GOT3 (cell line): ENCODE measurements around the gene GAMT.
A peak's percentile ranks its signal among the peaks of the same experiment; 100 is the strongest.

Experiments used
- DNase-seq: peaks from one replicate; lab custom pipeline; 2025; ENCODE audit warnings: mixed read lengths; lab: John Stamatoyannopoulos, UW

GAMT gene

GRCh38 chr19:1418951-1419738 lies 17.8 kb upstream of the GAMT start:
- no peak for DNase-seq

GRCh38 chr19:1418496-1418775 lies 17.1 kb upstream of the GAMT start:
- DNase-seq = no peak

DNA sequence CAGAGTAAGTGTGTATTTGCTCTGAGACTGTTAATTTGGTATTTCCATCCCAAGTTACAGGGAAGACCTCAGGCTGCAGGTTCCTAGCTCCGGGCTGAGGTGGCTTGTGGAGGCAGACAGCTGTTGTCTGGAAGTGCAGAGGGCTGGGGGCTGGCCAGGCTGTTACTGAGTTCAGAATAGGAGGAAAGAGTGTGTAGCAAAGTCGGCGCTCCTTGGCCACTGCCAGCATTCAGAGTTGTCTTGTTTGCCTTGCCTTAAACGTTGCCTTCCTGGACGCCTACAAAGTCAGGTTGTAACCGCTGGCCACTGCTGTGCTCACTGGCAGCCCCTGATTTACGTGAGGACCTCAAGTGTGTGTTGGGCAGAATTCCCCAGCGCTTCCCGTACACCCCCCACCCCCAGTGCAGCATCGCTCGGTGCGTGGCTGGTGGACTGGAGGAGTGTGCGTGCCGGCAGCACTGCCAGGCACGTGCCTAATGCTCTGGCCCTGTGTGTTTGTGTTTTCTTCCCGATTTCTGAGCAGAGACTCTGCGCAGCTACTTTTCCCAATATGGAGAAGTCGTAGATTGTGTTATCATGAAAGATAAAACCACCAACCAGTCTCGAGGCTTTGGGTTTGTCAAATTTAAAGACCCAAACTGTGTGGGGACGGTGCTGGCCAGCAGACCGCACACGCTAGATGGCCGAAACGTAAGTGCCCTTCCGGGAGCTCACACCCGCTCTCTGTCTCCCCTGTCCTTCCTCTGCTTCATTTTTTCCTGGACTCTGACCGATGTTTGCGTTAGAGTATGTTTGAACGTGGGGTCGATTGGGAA lies 16.5 kb upstream of the GAMT start:
- no peak for DNase-seq

DNA sequence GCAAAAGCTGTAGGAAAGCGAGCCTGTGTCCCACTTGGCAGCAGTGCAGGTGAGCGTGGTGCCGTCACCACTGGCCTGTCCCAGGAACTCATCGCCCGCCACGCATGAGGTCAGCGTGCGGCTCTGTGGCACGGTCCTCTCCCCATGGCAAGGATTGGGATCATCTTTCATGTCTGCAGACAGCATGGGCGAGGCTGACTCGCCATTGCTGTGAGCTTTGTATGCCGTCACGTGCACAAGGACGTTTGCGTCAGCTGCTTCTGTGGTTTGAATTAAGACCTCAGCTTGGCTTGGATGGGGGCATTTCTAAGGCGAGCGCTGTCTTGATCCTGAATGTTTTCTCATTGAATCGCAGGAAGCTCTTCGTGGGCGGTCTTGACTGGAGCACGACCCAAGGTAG lies 15.8 kb upstream of the GAMT start:
- no peak for DNase-seq

DNA sequence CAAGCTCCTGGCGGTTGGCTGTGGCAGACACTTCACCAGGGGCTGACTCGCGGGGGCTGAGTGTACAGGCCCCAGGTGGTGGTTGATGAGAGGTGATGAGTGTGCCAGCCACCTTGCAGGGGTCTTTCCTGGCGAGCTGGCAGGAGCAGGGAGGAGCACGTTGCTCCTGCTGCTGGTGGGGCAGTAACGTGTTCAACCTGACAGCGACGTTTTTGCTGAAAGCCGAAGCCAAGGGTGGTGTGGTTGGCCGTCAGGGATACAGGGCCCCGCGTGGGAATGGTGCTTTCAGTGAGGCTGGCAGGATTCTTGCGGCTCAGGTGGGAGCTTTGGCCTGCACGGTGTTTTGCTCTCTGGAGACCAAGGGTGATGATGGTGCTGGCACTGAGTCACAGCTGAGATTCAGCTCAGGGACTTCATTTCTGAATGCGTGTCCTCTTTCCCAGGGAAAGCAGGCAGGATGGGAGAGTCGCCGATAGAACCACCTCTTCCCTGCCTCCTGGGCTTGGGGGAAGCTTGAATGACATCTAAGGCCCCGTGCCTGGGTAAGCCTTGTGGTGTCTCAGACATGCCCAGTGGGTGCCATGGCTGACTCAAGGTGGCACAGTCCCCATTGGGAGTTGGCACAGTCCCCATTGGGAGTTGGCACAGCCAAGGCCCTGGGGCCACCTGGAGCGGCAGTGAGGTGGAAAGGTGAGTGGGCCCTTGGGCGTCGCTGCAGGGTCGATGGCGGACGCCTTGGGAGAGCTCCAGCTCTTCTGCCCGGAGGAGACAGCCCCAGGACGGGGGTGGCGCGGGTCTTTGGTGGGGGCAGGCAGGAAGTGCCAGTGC lies 14.9 kb upstream of the GAMT start:
- no peak for DNase-seq

DNA sequence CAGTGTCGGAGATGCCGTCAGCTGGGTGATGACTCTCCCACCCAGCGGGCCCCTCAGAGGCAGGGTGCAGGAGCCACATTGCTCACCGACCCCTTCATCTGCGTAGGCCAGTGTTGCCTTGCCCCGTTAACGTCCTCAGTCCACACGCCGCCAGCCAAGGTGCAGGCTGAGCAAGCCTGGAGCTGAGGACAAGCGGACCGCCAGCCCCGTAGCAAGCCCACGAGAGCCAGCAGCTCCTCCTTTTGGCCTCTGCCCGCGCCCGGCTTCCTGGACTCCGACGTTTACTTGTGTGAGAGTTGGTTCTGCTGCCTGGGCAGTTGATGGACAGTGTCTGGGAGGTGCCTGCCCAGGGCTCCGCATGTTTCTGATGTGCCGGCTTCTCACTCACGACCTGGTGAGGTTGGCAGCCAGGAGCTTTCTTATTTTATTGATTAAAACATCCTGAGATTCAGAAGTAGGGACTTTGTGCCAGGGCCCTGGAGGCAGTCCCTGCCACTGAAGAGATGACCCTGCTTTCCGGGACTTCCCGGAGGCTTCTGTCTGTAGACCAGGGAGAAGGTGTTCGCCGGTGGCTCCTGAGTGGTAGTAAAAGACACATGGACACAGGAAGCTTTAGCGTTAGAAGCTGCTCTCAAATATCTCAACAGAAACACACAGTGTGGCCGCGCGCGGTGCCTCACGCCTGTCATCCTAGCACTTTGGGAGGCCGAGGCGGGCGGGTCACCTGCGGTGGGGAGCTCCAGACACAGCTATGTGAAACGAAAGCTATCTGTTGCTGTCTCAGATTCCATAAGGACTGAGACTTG lies 11.9 kb upstream of the GAMT start:
- no peak for DNase-seq

DNA sequence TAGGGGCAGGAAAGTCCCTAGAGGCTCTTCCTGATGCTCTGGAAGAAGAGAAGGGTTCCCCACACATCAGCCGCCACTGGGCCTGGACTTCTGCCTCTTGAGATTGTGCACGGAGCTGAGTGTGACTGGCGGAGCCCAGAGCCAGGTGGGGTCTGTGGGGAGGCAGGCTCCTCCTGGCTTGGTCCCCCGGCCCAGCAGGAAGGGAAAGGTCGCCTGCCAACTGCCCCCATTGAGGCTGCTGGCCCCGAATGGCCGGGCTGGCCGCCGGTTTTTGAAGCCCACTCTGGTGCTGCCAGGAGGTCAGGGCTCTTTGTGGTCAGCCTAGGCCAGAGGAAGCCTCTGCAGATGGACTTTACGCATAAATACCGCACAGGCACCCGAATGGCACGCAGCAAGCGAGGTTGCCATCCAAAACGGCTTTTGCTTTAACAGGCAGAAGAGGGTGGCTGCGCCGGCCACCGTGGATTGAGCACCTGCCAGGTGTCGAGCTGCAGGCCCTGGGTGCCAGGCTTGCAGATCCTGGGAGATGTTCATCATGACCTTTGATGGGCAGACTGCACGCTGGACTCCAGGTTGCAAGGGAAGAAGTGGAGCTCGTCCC lies 11.1 kb upstream of the GAMT start:
- no peak for DNase-seq

DNA sequence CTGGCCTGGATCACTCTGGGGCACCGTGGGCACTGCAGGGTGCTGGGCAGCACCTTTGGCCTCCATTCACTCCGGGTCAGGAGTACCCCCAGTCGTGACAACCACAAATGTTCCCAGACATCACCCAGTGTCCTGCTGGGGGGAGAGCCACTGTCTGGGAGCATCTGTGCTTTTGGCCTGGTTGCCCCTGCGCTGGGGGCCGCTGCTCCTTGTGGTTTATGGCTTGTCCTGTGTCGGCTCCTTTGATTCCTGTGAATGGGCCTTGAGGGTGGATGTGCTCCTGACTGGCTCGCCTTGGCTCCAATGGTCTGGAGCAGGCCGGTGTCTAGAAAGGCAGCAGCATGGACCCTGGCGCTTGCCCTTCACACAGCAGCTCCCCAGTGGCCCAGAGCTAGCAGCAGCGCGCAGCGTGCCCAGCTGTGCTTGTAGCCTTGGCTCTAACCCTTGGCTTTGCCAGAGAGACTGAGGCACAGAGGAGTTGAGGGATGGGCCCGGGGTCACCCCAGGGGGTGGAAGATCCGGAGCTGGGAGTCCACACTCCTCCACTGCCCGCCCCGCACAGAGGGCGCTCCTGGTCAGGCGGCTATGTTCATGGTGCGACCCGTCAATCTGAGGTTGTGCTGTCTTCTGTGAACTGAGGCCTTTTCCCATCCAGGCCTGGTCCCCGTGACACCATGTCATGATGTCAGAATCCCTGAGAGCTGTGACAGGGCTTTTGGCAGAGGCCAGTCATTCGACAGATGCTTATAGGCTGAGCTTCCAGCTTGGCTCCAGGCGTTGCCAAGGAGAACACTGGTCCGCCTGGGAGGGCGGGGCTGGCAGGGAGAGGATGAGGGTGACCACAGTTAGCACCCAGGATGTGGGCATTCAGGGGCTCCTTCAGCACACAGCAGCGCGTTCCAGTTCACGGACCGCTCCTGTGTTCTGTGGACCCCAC lies 10.2 kb upstream of the GAMT start:
- DNase-seq = no peak

- no peak for DNase-seq
Observed at GRCh38 chr19:1410789-1411188, 9.4 kb upstream of the GAMT start.

GRCh38 chr19:1410136-1410786 lies 8.9 kb upstream of the GAMT start:
- DNase-seq = no peak

DNA sequence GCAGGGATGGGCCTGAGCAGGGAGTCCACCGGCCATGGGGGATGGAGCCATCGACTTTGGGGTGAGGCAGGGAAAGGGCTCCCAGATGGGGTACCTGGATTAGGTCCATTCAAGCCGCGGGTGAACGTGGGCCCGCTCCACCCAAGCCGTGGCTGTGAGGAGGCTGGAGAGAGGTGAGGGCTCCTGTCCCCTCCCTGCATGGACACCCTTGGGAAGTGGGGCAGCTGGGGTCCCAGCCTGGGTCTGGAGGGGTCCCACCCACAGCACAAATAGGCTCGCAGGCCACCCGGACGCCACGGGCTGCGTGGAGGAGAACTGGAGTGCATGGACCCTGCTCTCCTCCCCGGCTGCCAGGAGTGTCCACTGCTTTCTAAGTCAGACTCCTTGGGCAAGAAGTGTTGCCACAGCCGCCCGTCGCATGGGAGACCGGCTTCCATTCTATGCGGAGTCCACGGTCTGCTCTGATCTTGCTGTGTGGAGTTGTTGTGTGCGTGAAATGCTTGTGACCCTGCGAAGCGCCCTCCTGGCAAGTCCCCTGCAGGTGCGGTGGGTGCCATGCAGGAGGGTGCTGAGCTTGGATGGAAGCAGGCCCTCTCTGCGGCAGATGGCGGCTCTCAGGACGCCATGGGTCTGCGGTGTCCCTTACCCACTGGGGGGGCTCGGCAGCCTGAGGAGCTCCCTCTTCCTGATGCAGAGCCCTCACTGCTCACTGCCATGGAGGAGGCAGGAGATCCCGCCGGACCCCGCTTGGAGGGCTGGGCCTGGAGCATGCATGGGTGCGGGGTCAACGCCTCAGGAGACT lies 8.1 kb upstream of the GAMT start:
- DNase-seq = no peak

GRCh38 chr19:1408300-1409203 lies 7.2 kb upstream of the GAMT start:
- no peak for DNase-seq

DNA sequence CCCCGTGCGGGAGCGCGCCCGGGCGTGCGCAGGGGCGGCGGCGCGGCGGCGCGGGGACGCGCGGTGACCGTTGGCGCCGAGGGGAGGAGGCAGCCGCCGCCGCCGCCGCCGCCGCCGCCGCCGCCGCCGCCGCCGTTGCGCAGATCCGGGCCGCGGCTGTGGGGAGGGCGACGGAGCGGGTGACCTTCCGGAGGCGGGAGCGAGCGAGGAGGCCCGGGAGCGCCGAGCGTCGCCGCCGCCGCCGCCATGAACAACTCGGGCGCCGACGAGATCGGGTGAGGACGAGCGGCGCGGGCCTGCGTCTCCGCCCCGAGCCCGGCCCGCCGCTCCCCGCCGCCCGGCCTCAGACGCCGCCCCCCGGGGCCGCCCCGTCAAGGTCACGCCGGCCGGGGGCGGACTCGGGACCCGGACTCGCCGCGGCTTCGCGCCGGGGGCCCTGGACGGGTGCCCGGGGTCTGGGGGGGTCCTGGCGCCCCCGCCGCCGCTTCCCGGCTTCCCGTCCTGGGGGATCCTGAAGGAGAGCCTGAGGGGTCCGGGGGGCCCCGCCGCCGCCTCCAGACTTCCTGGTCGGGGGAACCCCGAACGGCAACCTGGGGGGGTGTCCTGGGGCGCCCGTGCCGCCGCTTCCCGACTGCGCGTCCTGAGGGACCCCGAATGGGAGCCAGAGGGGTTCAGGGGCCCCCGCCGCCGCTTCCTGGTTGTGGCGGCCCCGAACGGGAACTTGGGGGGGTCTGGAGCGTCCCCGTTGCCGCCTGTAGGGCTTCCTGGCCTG lies 6.4 kb upstream of the GAMT start, which contains the start of gene DAZAP1:
DAZAP1 (plus strand) TSS at position 59 of the 772 bp plus-strand sequence; CDS start at position 247, 188 bp downstream.
- DNase-seq = no peak

DNA sequence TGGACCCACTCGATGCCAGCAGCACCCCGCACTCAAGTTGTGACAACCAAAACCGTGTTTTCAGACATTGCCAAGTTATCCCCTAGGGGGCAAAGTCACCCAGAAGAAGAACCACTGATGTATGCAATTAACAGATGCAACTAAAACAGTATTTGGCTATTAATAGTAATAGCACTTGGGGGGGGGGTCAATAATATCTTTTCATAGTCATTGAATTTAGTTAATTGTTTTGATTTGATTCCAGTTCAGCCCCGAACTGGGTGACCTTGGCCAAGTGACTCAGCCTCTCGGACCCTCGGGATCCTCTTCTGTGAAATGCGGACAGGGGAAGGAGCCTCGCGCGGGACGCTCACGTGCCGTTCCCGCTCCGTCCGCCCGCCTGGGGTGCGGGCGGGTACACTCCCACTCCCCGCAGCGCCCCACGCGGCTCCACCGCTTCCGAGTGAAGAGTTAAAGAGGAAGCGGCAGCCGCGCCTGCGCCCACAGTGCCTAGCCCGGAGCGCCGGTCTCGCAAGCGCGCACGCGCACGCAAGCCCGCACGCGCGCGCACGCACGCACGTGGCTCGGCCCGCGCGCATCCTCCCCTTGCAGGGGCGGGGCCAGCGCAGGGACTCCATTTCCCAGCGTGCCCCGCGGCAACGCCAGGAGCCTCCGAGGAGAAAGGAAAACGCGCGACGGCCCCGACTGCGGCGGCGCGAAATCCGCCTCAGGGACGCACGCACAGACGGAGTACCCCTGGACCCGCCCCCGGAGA lies 5.6 kb upstream of the GAMT start:
- DNase-seq = peak; percentile 98

DNA sequence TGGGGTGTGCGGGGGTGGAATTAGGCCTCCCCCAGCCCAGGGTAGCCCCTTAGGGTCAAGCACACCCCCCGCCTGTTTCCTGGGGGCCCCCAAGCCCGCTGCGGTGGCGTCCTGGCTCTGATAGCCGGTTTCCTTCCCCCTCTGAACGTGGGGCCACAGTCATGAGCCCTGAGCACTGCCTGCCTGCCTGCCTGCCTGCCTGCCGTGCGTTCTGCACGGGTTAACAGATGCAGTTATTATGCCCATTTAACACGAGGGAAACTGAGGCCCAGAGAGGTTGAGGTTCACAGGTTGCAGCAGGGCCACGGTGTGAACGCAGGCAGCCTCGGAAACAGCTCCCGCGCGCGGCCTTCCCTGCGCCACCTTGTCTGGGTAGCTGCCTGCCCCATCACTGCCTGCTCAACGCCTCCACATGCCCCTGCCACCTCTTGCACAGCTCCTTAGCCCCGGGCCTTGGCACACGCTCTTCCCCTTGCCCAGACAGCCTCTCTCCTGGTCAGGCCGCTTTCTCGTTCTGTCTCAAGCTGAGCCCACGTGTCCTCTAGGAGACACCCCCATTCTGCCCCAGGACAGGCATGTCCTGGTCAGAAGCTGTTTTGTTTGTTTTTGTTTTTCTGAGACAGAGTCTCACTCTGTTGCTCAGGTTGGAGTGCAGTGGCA lies 1.2 kb upstream of the GAMT start:
- no peak for DNase-seq

- DNase-seq = no peak
Observed at GRCh38 chr19:1401889-1402217, 511 bp upstream of the GAMT start.
